ENCODE results near the gene TPK1. TPM values are rescaled to one million over a fixed set of nuclear protein-coding genes. Genes with fewer than 3 reads are reported as not detected.

TPK1 gene
- total and polyA plus RNA-seq, 2 of the 8 experiments (the other 6 are each of a cell fraction or from before 2014, with no cell fraction given): 1.9 to 2.7 TPM

DNA sequence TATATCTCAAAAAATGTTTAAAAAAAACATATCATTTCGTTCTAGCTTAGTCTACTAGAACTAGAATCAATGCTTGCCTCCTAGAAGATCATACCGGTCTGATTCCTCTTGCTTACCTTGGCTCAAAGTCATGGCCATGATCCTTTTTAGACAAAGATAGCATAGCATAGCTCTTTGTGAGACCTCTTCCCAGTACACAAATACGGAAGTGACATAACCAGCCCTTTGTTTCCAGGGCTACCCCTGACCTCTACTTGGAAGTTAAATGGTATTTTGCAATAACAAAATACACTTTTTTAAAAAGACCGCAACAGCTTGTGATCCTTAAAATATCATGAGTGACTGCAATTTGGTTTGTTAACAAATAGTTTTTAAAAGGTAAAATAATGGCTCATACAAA lies 301.7 kb downstream of the TPK1 start (continued):
- no peak for TF ChIP-seq SIN3A (conservative IDR thresholded peaks at IDR 0.05 in 1 of 2, IDR thresholded peaks at IDR 0.05 in 1 of 2; ENCODE audit: low read depth in 1 of 2, low read length in 2 of 2)
- TF ChIP-seq KDM4A (IDR thresholded peaks at IDR 0.05; ENCODE audit: low read depth, low read length, severe bottlenecking): no peak
- no peak for TF ChIP-seq USF2 (IDR thresholded peaks at IDR 0.05; ENCODE audit: low read length)
- no peak for TF ChIP-seq TBP (IDR thresholded peaks at IDR 0.05; ENCODE audit: low read depth, low read length)
- TF ChIP-seq MAFK (IDR thresholded peaks at IDR 0.05; ENCODE audit: low read depth, low read length): no peak

All from H1 (cell line).